DND-41 (cell line): ENCODE measurements around the gene BPIFB3.

Experiments
- CTCF ChIP-seq: IDR thresholded peaks from 2 replicates; pipeline ENCODE4 v1.5.1; 2012; ENCODE audit warnings: borderline replicate concordance, low read length, moderate library complexity, mild to moderate bottlenecking; ENCODE audit not compliant: poor library complexity, severe bottlenecking; ENCODE audit errors: extremely low read depth
- EZH2 ChIP-seq: IDR thresholded peaks from 3 replicates; pipeline ENCODE4 v1.6.1; 2012; ENCODE audit warnings: borderline replicate concordance, low read depth, mild to moderate bottlenecking, moderate library complexity, low read length, inconsistent platforms; ENCODE audit not compliant: severe bottlenecking

- TF ChIP-seq CTCF, result no peak
- TF ChIP-seq EZH2, result no peak
Observed at GRCh38 chr20:33007376-33008335, 46.0 kb upstream of the BPIFB3 start, which contains the start of gene BPIFB2.
